Ovary (tissue), 3 donors: Measurements from ENCODE around the gene CHMP3.

Experiments used
- CTCF ChIP-seq, 3 donors: fragments of 450-650 bp in 2 of 3; fragments of 200-600 bp in 1 of 3; IDR thresholded peaks; one replicate each; pipeline versions ENCODE4 v1.5.1 to v1.8.0; 2016 to 2022; ENCODE audit warnings: antibody characterized with exemption in 3 of 3, mild to moderate bottlenecking in 1 of 3
- EP300 ChIP-seq: sonication (generic); formaldehyde crosslinking; IDR thresholded peaks from one replicate; pipeline ENCODE4 v1.6.1; 2017; ENCODE audit warnings: antibody characterized with exemption
- POLR2A ChIP-seq: fragments of 450-650 bp; IDR thresholded peaks from one replicate; pipeline ENCODE4 v1.6.1; 2017; ENCODE audit warnings: antibody characterized with exemption, mild to moderate bottlenecking, moderate library complexity
- donor health status: DM: no; HTN: no; CAD: no.

- TF ChIP-seq POLR2A (no peak), CTCF (IDR thresholded peaks at IDR 0.05) (no peak), EP300 (no peak)
Observed at GRCh38 chr2:86552889-86553288, 10.4 kb downstream of the CHMP3 start.
